ENCODE results near the gene ABHD2.

DNA sequence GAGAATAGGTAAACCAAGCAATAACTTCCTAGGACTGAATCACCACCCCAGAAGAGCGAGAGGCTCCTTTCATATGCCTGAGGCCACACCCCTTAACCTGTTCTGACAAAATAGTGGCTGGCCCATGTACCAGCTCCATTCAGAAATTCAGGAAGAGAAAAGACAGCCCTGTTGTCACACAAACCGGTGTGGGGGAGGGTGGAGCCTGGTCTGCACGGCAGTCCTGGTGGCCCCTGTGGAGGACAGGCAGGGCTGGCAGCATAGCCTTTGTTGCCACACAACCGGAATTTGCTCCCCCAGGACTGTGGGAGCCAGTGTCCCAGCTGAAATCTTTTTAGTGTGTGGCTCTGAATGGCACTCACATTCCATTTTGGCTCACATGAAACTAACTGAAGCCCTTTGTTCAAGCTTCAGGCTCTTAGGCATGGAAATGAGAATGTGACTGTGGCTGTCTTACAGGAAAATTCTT is 109.3 kb downstream of the ABHD2 start:
- TF ChIP-seq GATA2 (IDR thresholded peaks at IDR 0.05; ENCODE audit: low read depth, low read length), result no peak
- TF ChIP-seq GATA3 (IDR thresholded peaks at IDR 0.05; ENCODE audit: low read depth, low read length), result no peak
